OCI-LY1 (cell line): ENCODE measurements around the gene CCDC78.

ENCODE experiments used
- H2AFZ ChIP-seq: fragments of 200-600 bp; sonication (generic), shearing (Covaris generic); 2 replicates; pipeline ENCODE4 v1.6.0; 2014; ENCODE audit warnings: antibody characterized with exemption, mild to moderate bottlenecking, low read length
- H3F3A ChIP-seq: fragments of 200-600 bp; sonication (generic), shearing (Covaris generic); 2 replicates; pipeline ENCODE4 v1.6.0; 2014; ENCODE audit warnings: mild to moderate bottlenecking, antibody characterized with exemption, low read length, moderate library complexity; ENCODE audit not compliant: insufficient read depth
- H3K27ac ChIP-seq: fragments of 200-600 bp; sonication (generic); 2 replicates; pipeline ENCODE4 v1.5.1; 2014; ENCODE audit warnings: low read length, mixed run types, mild to moderate bottlenecking, low read depth; ENCODE audit not compliant: poor library complexity, severe bottlenecking
- H3K27me3 ChIP-seq: fragments of 200-600 bp; sonication (generic); 2 replicates; pipeline ENCODE4 v1.6.0; 2014; ENCODE audit warnings: antibody characterized with exemption, mild to moderate bottlenecking, low read length, moderate library complexity; ENCODE audit not compliant: insufficient read depth
- H3K36me3 ChIP-seq: fragments of 200-600 bp; sonication (generic); 2 replicates; pipeline ENCODE4 v1.6.1; 2014; ENCODE audit warnings: mild to moderate bottlenecking, antibody characterized with exemption, low read length, moderate library complexity, mixed read lengths; ENCODE audit not compliant: insufficient read depth
- H3K4me1 ChIP-seq: fragments of 200-600 bp; sonication (generic); 2 replicates; pipeline ENCODE4 v1.5.1; 2014; ENCODE audit warnings: mild to moderate bottlenecking, low read length, moderate library complexity; ENCODE audit not compliant: insufficient read depth, severe bottlenecking
- H3K4me2 ChIP-seq: fragments of 200-600 bp; sonication (generic), shearing (Covaris generic); 2 replicates; pipeline ENCODE4 v1.6.1; 2014; ENCODE audit warnings: low read length
- H3K4me3 ChIP-seq: fragments of 200-600 bp; sonication (generic); 2 replicates; pipeline ENCODE4 v1.5.1; 2014; ENCODE audit warnings: low read length, low read depth, mild to moderate bottlenecking, mixed read lengths; ENCODE audit not compliant: poor library complexity, severe bottlenecking
- H3K79me2 ChIP-seq: fragments of 200-600 bp; shearing (Covaris generic); 2 replicates; pipeline ENCODE4 v1.6.1; 2016; ENCODE audit warnings: mixed run types, low read length, mixed read lengths; ENCODE audit not compliant: insufficient read depth
- H3K9ac ChIP-seq: fragments of 200-600 bp; sonication (generic), shearing (Covaris generic); 2 replicates; pipeline ENCODE4 v1.6.1; 2014; ENCODE audit warnings: mild to moderate bottlenecking, low read length, mixed read lengths
- H3K9me2 ChIP-seq: fragments of 200-600 bp; sonication (generic), shearing (Covaris generic); 2 replicates; pipeline ENCODE4 v1.6.1; 2014; ENCODE audit warnings: low read depth, mild to moderate bottlenecking, low read length, mixed read lengths
- H3K9me3 ChIP-seq: fragments of 200-600 bp; shearing (Covaris generic); 2 replicates; pipeline ENCODE4 v1.6.1; 2014; ENCODE audit warnings: low read length, mixed read lengths
- H4K20me1 ChIP-seq: fragments of 200-600 bp; sonication (generic), shearing (Covaris generic); 2 replicates; pipeline ENCODE4 v1.6.0; 2016; ENCODE audit warnings: mild to moderate bottlenecking, low read length; ENCODE audit not compliant: insufficient read depth
- EZH2 ChIP-seq: fragments of 200-600 bp; sonication (generic), shearing (Covaris generic); IDR thresholded peaks from 2 replicates; pipeline ENCODE4 v1.8.0; 2017; ENCODE audit warnings: borderline replicate concordance, mixed run types, mild to moderate bottlenecking, antibody characterized with exemption, low read length, moderate library complexity, mixed read lengths
- TF ChIP-seq, protein P1 (sequence below): fragments of 200-600 bp; sonication (generic), shearing (Covaris generic); IDR thresholded peaks from 2 replicates; pipeline ENCODE4 v1.5.1; 2017; ENCODE audit warnings: mild to moderate bottlenecking, antibody characterized with exemption, low read length, moderate library complexity, mixed read lengths

Gene CCDC78

DNA sequence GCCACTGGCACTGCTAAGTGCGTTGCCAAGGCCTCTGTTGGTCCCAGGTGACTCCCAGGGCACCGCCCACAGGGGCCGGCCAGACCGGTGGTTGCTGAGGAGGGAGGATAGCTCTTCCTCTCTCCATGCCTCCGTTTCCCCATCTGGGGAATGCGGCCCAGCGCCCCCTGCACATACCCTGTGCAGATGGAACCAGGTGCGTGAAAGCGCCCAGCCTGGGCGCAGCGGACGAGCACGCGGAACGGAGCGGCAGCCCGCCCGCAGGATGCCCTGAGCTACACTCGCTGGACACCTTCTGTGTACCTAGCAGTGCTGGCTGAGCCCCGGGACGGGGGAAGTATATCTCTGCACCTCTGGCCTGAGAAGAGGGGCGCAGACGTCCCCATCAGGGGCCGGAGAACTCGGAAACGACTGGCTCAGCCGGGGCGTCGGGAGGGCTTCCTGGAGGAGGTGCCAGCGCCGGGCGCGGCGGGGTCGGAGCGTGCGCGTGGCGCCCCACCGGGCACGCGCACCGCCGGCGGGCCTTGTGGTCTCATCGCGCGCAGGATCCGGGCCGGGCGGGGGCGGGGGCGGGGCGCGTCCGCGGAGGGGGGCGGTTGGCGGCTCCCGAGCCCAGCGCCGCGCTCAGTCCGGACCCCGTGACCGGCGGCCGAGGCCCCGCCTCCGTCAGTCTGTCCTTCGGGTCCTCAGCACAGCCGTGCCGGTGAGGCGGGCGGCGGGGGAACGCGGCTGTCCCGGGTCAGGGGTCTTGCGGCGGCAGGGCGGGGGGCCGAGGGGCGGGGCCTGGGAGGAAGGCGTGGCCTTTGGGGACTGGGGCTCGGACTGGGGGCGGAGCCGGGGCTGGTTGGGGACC, at the start of gene CCDC78, which contains the start of gene HAGHL:
Gene CCDC78 (minus strand): TSS at position 6 of the 853 bp plus-strand sequence. CDS start 76 bp downstream, outside the sequence.
Gene HAGHL (plus strand): TSS at position 669 of the 853 bp plus-strand sequence. CDS start 404 bp downstream, outside the sequence.
- no peak for TF ChIP-seq EZH2
- TF ChIP-seq, protein P1, sequence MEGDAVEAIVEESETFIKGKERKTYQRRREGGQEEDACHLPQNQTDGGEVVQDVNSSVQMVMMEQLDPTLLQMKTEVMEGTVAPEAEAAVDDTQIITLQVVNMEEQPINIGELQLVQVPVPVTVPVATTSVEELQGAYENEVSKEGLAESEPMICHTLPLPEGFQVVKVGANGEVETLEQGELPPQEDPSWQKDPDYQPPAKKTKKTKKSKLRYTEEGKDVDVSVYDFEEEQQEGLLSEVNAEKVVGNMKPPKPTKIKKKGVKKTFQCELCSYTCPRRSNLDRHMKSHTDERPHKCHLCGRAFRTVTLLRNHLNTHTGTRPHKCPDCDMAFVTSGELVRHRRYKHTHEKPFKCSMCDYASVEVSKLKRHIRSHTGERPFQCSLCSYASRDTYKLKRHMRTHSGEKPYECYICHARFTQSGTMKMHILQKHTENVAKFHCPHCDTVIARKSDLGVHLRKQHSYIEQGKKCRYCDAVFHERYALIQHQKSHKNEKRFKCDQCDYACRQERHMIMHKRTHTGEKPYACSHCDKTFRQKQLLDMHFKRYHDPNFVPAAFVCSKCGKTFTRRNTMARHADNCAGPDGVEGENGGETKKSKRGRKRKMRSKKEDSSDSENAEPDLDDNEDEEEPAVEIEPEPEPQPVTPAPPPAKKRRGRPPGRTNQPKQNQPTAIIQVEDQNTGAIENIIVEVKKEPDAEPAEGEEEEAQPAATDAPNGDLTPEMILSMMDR, result no peak
- Histone ChIP-seq H3K9ac (peak within 1 kb of the TSS; percentile 92), H3K79me2 (no peaks in the 10 kb centered on the region), H2AFZ (no peak within 1 kb of the TSS), H3K27ac (peak within 1 kb of the TSS; percentile 33), H3K9me2 (no peaks in the 10 kb centered on the region), H3K4me1 (peaks cover 34% of the 10 kb centered on the region), H3K36me3 (peaks cover 25% of the 10 kb centered on the region), H4K20me1 (no peaks in the 10 kb centered on the region), H3K27me3 (no peaks in the 10 kb centered on the region), H3K4me3 (peak within 1 kb of the TSS; percentile 93), H3K9me3 (no peaks in the 10 kb centered on the region), H3F3A (peaks cover 4% of the 10 kb centered on the region; the same call in 1 of the 2 replicates), H3K4me2 (peak within 1 kb of the TSS; percentile 95)

DNA sequence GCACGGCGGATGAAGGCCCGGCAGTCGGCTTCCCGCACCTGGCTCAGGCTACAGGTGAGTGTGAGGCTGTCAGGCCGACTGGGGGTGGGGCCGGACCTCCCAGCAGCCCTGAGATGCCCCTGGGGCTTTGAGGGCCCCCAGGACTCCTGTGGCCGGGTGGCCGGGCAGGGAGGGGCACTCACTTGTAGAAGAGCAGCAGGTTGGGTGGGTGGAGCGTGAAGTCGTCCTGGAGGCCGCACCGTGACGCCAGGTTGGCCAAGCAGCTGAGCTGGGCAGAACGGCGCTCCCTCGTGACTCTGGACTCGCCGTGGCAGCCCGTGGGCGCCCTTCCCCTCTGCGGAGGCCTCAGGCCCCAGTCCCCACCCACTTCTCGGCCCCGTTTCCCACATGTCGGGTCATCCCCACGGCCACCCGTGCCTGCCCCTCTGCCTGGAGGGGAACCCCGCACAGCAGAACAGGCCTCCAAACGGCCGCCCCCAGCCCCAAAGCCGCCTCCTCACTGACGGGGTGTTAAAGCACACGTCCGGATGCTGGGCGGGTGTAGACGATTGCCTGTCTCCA, 49.1 kb upstream of the CCDC78 start:
- TF ChIP-seq EZH2, result no peak
- TF ChIP-seq, protein P1, result no peak
- H2AFZ ChIP-seq, result no peak overlapping the region
- H3K9ac ChIP-seq, result no peak overlapping the region
- no peaks in the 10 kb centered on the region for H3K4me1 ChIP-seq
- H3F3A ChIP-seq, result no peaks in the 10 kb centered on the region
- no peak overlapping the region for H3K4me2 ChIP-seq
- H3K4me3 ChIP-seq, result no peak overlapping the region
- H3K27ac ChIP-seq, result no peak overlapping the region
- H3K27me3 ChIP-seq, result no peaks in the 10 kb centered on the region; the same call in 1 of the 2 replicates
- no peaks in the 10 kb centered on the region for H3K36me3 ChIP-seq
- no peaks in the 10 kb centered on the region for H4K20me1 ChIP-seq
- no peaks in the 10 kb centered on the region for H3K9me3 ChIP-seq
- H3K9me2 ChIP-seq, result no peaks in the 10 kb centered on the region
- H3K79me2 ChIP-seq, result no peaks in the 10 kb centered on the region

DNA sequence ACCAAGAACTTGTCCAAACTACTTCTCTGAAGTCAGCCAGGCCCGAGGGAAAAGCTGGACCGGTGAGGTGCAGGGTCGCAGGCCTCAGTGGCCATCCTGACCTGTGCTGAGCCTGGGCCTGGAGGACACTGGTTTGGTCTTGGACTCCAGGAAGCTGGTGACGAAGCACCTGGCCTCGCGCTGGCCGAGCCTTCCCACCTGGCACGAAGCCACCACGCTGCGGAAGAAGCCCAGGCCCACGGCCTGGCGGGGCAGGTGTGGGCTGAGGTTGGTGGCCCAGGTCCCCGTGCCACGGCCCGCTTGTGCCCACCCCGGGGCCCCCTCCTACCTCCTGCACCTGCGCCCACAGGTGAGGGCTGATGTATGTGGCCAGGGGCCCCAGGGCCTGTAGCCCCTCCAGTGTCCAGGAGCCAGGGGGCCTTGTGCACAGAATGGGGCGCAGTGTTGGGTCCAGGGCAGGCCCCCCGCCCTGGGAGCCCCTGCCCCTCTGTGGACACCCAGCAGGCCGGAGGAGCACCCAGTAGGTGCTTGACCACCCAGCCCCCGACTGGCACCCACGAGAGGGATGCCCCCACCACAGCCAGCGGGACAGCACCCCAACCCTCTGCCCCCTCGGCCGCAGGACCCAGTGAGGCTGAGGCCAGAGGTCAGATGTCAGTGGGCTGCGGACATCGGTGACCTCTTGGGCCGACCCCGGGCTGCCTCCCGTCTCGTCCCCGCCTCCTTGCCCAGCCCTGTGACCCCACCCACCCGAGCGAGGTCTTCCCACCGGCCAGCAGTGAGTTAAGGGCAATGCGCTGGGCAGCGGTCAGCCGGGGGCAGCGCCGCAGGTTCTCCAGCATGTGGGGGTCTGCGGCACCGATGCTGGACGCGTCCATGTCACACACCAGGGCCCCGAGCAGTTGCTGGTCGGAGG, 48.1 kb upstream of the CCDC78 start:
- H3K9me3 ChIP-seq, result no peaks in the 10 kb centered on the region
- H4K20me1 ChIP-seq, result no peaks in the 10 kb centered on the region
- no peak overlapping the region for H3K9ac ChIP-seq
- H3K27ac ChIP-seq, result no peak overlapping the region
- H3K9me2 ChIP-seq, result no peaks in the 10 kb centered on the region
- H3K4me2 ChIP-seq, result no peak overlapping the region
- TF ChIP-seq, protein P1, result no peak
- TF ChIP-seq EZH2, result no peak
- H3K79me2 ChIP-seq, result no peaks in the 10 kb centered on the region
- H3F3A ChIP-seq, result no peaks in the 10 kb centered on the region
- H2AFZ ChIP-seq, result no peak overlapping the region
- no peaks in the 10 kb centered on the region for H3K4me1 ChIP-seq
- H3K36me3 ChIP-seq, result no peaks in the 10 kb centered on the region
- H3K27me3 ChIP-seq, result no peaks in the 10 kb centered on the region; the same call in 1 of the 2 replicates
- no peak overlapping the region for H3K4me3 ChIP-seq
